ENCODE measurements around the gene BLTP2.
A peak's percentile ranks its signal among the peaks of the same experiment; 100 is the strongest.
"Not testable (repeated sequence)": the region's sequence is repeated elsewhere in the genome, so short reads cannot be mapped to it uniquely, and the experiment has no call there.

BLTP2 gene

GRCh38 chr17:28646039-28646754, 1.2 kb upstream of the BLTP2 start:
- peak; percentile 4 for DNase-seq

- DNase-seq = no peak
Measured at GRCh38 chr17:28645576-28645939, 600 bp upstream of the BLTP2 start.

- DNase-seq = peak; percentile 90
Measured at GRCh38 chr17:28643983-28644786, 773 bp downstream of the BLTP2 start.

GRCh38 chr17:28641579-28641978, 3.4 kb downstream of the BLTP2 start:
- DNase-seq = no peak

GRCh38 chr17:28635506-28635905, 9.5 kb downstream of the BLTP2 start:
- DNase-seq = no peak

- DNase-seq = no peak
Measured at GRCh38 chr17:28634206-28634865, 10.6 kb downstream of the BLTP2 start.

GRCh38 chr17:28626818-28627217, 18.1 kb downstream of the BLTP2 start:
- DNase-seq = no peak

- no peak for DNase-seq
Measured at GRCh38 chr17:28624148-28624547, 20.8 kb downstream of the BLTP2 start.

GRCh38 chr17:28623696-28624095, 21.3 kb downstream of the BLTP2 start:
- DNase-seq = no peak

GRCh38 chr17:28622186-28622585, 22.8 kb downstream of the BLTP2 start:
- DNase-seq = no peak

GRCh38 chr17:28620010-28620409, 24.9 kb downstream of the BLTP2 start:
- DNase-seq = no peak

GRCh38 chr17:28618464-28618863, 26.5 kb downstream of the BLTP2 start:
- no peak for DNase-seq

- DNase-seq = no peak
Measured at GRCh38 chr17:28616281-28616680, 28.7 kb downstream of the BLTP2 start.

- DNase-seq = no peak
Measured at GRCh38 chr17:28615260-28615940, 29.6 kb downstream of the BLTP2 start.

- DNase-seq = no peak
Measured at GRCh38 chr17:28613931-28614381, 31.0 kb downstream of the BLTP2 start, which contains the start of gene RSKR. Gene RSKR, minus strand, starts transcription at chr17:28614185. Its CDS starts 24 bp downstream, at chr17:28614161.

GRCh38 chr17:28612936-28613872, 31.8 kb downstream of the BLTP2 start:
- DNase-seq = peak; percentile 55

GRCh38 chr17:28612531-28612930, 32.4 kb downstream of the BLTP2 start:
- DNase-seq = no peak

- no peak for DNase-seq
Measured at GRCh38 chr17:28610376-28610775, 34.6 kb downstream of the BLTP2 start.

- not testable (repeated sequence) for DNase-seq
Measured at GRCh38 chr17:28604031-28604430, 40.9 kb downstream of the BLTP2 start.

GRCh38 chr17:28599311-28600184, 45.4 kb downstream of the BLTP2 start:
- DNase-seq = peak; percentile 83

GRCh38 chr17:28598799-28599310, 46.1 kb downstream of the BLTP2 start, which contains the start of gene SPAG5:
Gene SPAG5, minus strand, starts transcription at chr17:28599025. Its CDS starts 79 bp downstream, at chr17:28598946.
- peak; percentile 97 for DNase-seq
